Tibial nerve (tissue), 4 donors: Measurements from ENCODE around the gene SAP30BP. TPM values are rescaled to one million over a fixed set of nuclear protein-coding genes. Genes with fewer than 3 reads are reported as not detected.

ENCODE experiments used
- DNase-seq, 2 donors: peaks; one replicate each; pipeline ENCODE4 v3.0.0-alpha.2; 2019; ENCODE audit warnings: low spot score in 2 of 2
- H3K27ac ChIP-seq, 4 donors: fragments of 200-600 bp; sonication (generic) in 3 of 4; one replicate each; pipeline ENCODE4 v1.5.1; 2017 to 2019; ENCODE audit warnings: mild to moderate bottlenecking in 1 of 4
- H3K27me3 ChIP-seq, 2 donors: fragments of 200-600 bp; sonication (generic) in 1 of 2; one replicate each; pipeline versions ENCODE4 v1.5.1 to v1.6.0; 2017 to 2019
- H3K36me3 ChIP-seq, 3 donors: fragments of 200-600 bp; sonication (generic); one replicate each; pipeline ENCODE4 v1.5.1; 2018 to 2019
- H3K4me1 ChIP-seq, 4 donors: fragments of 200-600 bp; sonication (generic) in 3 of 4; one replicate each; pipeline ENCODE4 v1.5.1; 2017 to 2019
- H3K4me3 ChIP-seq, 4 donors: fragments of 200-600 bp; sonication (generic) in 3 of 4; one replicate each; pipeline ENCODE4 v1.5.1; 2017 to 2019; ENCODE audit warnings: mild to moderate bottlenecking in 1 of 4, moderate library complexity in 1 of 4
- H3K9me3 ChIP-seq, 4 donors: fragments of 200-600 bp; sonication (generic) in 3 of 4; one replicate each; pipeline ENCODE4 v1.5.1; 2017 to 2019
- CTCF ChIP-seq, 5 experiments: fragments of 200-600 bp in 3 of 5; fragments of 450-650 bp in 2 of 5; sonication (generic) in 3 of 5; IDR thresholded peaks; one replicate each; pipeline ENCODE4 v1.5.1; 2016 to 2019; ENCODE audit warnings: antibody characterized with exemption in 5 of 5, mild to moderate bottlenecking in 3 of 5, moderate library complexity in 2 of 5
- EP300 ChIP-seq, 2 donors: sonication (generic); formaldehyde crosslinking; IDR thresholded peaks; one replicate each; pipeline ENCODE4 v1.6.1; 2017; ENCODE audit warnings: antibody characterized with exemption in 2 of 2, mild to moderate bottlenecking in 1 of 2
- POLR2A ChIP-seq, 2 donors: fragments of 450-650 bp; IDR thresholded peaks; one replicate each; pipeline ENCODE4 v1.6.1; 2017; ENCODE audit warnings: antibody characterized with exemption in 2 of 2, mild to moderate bottlenecking in 2 of 2, moderate library complexity in 2 of 2
- WGBS, 2 donors: methylation state at CpG; one replicate each; pipeline ENCODE4 v1.1.5; 2018; 5-methylcytosine and 5-hydroxymethylcytosine counted together
- total RNA-seq, 4 donors: library from RNA; depleted of rRNA; stranded (reverse); fragments of >200 nt; gene quantifications; one replicate each; pipeline ENCODE4 v1.1.0, GENCODE V29; 2016

The SAP30BP gene
- total RNA-seq, 4 donors from 2014 or later = 63.9 to 119 (median 95.3) TPM

GRCh38 chr17:75703191-75703590 is 36.1 kb downstream of the SAP30BP start:
- 89 to 92% methylated on average over 12 of the region's 12 CpGs for WGBS, 2 donors
- TF ChIP-seq CTCF (IDR thresholded peaks at IDR 0.05) (no peak), EP300 (IDR thresholded peaks at IDR 0.05) (no peak), POLR2A (IDR thresholded peaks at IDR 0.05) (no peak)
- peaks cover 0 to 69% (median 34%) of the 10 kb centered on the region in 4 donors for H3K4me1 ChIP-seq
- H3K27ac ChIP-seq = peak overlapping the region; percentile 32 to 98 (median 91)
- H3K9me3 ChIP-seq = no peaks in the 10 kb centered on the region
- no peak overlapping the region for H3K4me3 ChIP-seq
- H3K36me3 ChIP-seq = peaks cover 0 to 86% (median 26%) of the 10 kb centered on the region in 3 donors
- H3K27me3 ChIP-seq = no peaks in the 10 kb centered on the region
- no peak for DNase-seq

- TF ChIP-seq EP300 (IDR thresholded peaks at IDR 0.05) (no peak), POLR2A (IDR thresholded peaks at IDR 0.05) (no peak), CTCF (IDR thresholded peaks at IDR 0.05) (no peak)
- no peak overlapping the region for H3K4me3 ChIP-seq
- no peaks in the 10 kb centered on the region for H3K27me3 ChIP-seq
- H3K36me3 ChIP-seq = peaks cover 0 to 90% (median 26%) of the 10 kb centered on the region in 3 donors
- H3K27ac ChIP-seq = peak overlapping the region in 3 of 4 donors; percentile 32 to 98 (median 97)
- 92 to 95% methylated on average over 9 of the region's 9 CpGs for WGBS, 2 donors
- peaks cover 0 to 65% (median 31%) of the 10 kb centered on the region in 4 donors for H3K4me1 ChIP-seq
- no peak for DNase-seq
- no peaks in the 10 kb centered on the region for H3K9me3 ChIP-seq
Observed at GRCh38 chr17:75703591-75703990, 36.5 kb downstream of the SAP30BP start.

GRCh38 chr17:75704963-75705875 is 38.1 kb downstream of the SAP30BP start:
- WGBS, 2 donors = 74 to 76% methylated on average over 27 of the region's 27 CpGs
- Histone ChIP-seq H3K9me3 (no peaks in the 10 kb centered on the region), H3K4me3 (no peak overlapping the region), H3K36me3 (peaks cover 0 to 90% (median 26%) of the 10 kb centered on the region in 3 donors), H3K4me1 (peaks cover 0 to 50% (median 16%) of the 10 kb centered on the region in 4 donors), H3K27me3 (no peaks in the 10 kb centered on the region), H3K27ac (peak overlapping the region; percentile 37 to 98 (median 80))
- no peak for DNase-seq
- TF ChIP-seq EP300 (IDR thresholded peaks at IDR 0.05) (no peak), POLR2A (IDR thresholded peaks at IDR 0.05) (no peak), CTCF (IDR thresholded peaks at IDR 0.05) (no peak)

- 88 to 91% methylated on average over 18 to 20 of the region's 20 CpGs for WGBS, 2 donors
- TF ChIP-seq EP300 (IDR thresholded peaks at IDR 0.05) (no peak), CTCF (IDR thresholded peaks at IDR 0.05) (no peak), POLR2A (IDR thresholded peaks at IDR 0.05) (no peak)
- Histone ChIP-seq H3K4me3 (no peak overlapping the region), H3K27ac (peak overlapping the region in 3 of 4 donors; percentile 21 to 98 (median 97)), H3K9me3 (no peaks in the 10 kb centered on the region), H3K36me3 (peaks cover 0 to 80% (median 26%) of the 10 kb centered on the region in 3 donors), H3K4me1 (peaks cover 0 to 48% (median 9%) of the 10 kb centered on the region in 4 donors), H3K27me3 (no peaks in the 10 kb centered on the region)
- DNase-seq = no peak
Observed at GRCh38 chr17:75706042-75706728, 39.0 kb downstream of the SAP30BP start.
